HL-60 (cell line): Measurements from ENCODE around the gene SYNGR4.

Experiments
- CTCF ChIP-seq: IDR thresholded peaks from one replicate; pipeline ENCODE4 v1.5.1; 2011; ENCODE audit warnings: low read length, control low read depth, inconsistent platforms; ENCODE audit not compliant: insufficient read depth
- POLR2AphosphoS5 ChIP-seq: IDR thresholded peaks from 2 replicates; pipeline ENCODE4 v1.6.1; 2012; ENCODE audit warnings: low read depth

DNA sequence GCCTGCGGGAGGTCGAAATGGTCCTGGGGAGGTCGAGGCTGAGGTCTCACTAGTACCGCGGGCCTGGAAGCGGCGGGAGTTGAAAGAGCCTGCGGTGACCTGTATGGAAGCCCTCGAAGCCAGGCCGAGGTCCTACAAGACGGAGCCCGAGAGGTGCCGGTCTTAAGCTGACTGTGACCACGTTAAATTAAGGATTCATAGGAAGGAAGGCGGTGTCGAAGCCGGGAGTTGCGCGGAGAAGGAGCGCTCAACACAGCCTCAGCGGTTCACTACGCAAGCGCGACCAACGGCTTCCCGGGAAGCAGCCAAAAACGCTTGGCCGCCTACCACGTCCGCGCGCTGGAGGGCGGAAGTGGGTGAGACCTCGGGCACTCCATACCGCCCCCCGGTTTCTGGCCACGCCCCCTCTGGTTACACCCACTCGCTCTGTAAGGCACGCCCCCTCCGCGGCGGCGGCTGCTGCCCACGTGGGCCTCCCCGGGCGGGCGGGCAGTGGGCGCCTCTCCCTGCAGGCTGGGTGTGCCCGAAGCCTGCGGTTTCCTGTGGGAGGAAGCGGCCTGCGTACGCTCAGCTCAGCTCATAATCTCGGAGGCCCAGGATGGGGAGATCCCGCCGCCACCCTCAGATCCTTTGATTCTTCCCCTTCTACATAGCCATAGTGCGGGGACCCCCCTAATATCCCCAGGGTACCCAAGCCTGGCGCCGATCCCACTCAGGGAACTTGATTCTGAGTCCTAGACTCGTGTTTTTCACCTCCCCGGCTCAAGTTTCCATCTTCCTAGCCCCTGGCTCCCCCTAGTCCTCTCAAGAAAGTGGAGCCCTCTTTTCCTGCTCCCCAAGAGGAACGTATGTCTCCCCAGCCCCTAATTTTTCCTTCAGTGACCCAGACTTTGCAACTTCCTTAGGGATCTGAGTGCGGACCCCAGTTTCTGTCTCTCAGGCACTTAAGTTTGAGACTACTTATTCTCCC is 42.3 kb upstream of the SYNGR4 start:
- no peak for TF ChIP-seq CTCF
- TF ChIP-seq POLR2AphosphoS5: peak; percentile 94
